Muscle layer of colon (tissue), 2 donors: ENCODE measurements around the gene C11orf97.

Experiments
- H3K27ac ChIP-seq: one replicate; pipeline ENCODE4 v1.7.0; 2013; ENCODE audit warnings: low read depth, mild to moderate bottlenecking, low read length, moderate library complexity
- H3K27me3 ChIP-seq, 2 donors: one replicate each; pipeline ENCODE4 v1.7.0; 2013; ENCODE audit warnings: low read length in 2 of 2, mild to moderate bottlenecking in 2 of 2; ENCODE audit not compliant: insufficient read depth in 2 of 2, control insufficient read depth in 1 of 2
- H3K36me3 ChIP-seq: one replicate; pipeline ENCODE4 v1.7.0; 2013; ENCODE audit warnings: mild to moderate bottlenecking, low read length; ENCODE audit not compliant: insufficient read depth
- H3K4me1 ChIP-seq: one replicate; pipeline ENCODE4 v1.7.0; 2013; ENCODE audit warnings: mild to moderate bottlenecking, low read length; ENCODE audit not compliant: insufficient read depth
- H3K4me3 ChIP-seq, 2 donors: one replicate each; pipeline ENCODE4 v1.7.0; 2013; ENCODE audit warnings: low read length in 2 of 2, low read depth in 1 of 2, mild to moderate bottlenecking in 1 of 2, moderate library complexity in 1 of 2
- H3K9ac ChIP-seq: one replicate; pipeline ENCODE4 v1.7.0; 2013; ENCODE audit warnings: low read length
- H3K9me3 ChIP-seq: one replicate; pipeline ENCODE4 v1.7.0; 2013; ENCODE audit warnings: mild to moderate bottlenecking, low read length
- donor health status: abdominal sarcoma.
- donor health status: Adenocarcinoma of cecum.

C11orf97 gene

DNA sequence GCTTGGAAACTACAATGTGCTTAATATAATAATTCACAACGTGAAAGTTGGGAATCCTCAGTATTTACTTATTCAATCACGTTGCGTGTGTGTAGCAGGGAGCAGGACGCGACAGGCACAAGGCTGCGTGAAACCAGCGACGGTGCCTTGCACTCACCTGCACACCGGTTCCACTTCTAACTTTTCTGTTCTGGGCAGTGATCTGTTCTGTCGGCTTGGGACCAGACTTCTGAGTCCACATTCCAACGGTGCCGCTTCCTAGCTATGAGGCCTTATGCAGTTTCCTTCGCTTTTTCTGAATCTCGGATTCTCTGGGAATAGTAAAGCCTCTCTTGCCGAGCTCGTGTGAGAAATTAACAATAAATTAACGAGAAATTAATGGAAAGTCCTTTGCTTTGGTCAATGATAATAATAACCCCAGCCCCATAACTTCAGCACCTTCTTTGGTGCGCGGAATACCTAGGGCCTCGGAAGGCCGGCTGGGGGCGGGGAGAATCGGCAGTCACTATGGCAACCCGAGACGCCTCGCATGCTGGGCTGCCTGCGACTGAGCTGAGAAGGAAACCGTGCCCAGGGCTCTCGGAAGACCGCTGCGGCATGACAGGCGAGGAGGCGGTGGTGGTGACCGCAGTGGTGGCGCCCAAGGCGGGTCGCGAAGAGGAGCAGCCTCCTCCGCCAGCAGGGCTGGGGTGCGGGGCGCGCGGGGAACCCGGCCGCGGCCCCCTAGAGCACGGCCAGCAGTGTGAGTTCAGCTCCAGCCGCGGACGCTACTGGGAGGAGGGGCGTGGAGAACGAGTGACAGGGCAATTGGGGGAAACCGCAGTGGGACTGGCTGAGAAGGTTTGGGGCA is at the start of gene C11orf97:
TSS of gene C11orf97 (plus strand) at position 530 of the 850 bp plus-strand sequence. CDS start at position 598, 68 bp downstream.
- no peak within 1 kb of the TSS for H3K9ac ChIP-seq
- H3K9me3 ChIP-seq: no peaks in the 10 kb centered on the region
- H3K27ac ChIP-seq: no peak within 1 kb of the TSS
- peak within 1 kb of the TSS; percentile 48 to 70 for H3K4me3 ChIP-seq
- H3K4me1 ChIP-seq: no peaks in the 10 kb centered on the region
- peaks cover 0 to 5% of the 10 kb centered on the region in 2 donors for H3K27me3 ChIP-seq
- no peaks in the 10 kb centered on the region for H3K36me3 ChIP-seq

- Histone ChIP-seq H3K9ac (no peak overlapping the region), H3K9me3 (no peaks in the 10 kb centered on the region), H3K27me3 (no peaks in the 10 kb centered on the region), H3K4me3 (no peak overlapping the region), H3K36me3 (peaks cover 27% of the 10 kb centered on the region), H3K4me1 (no peaks in the 10 kb centered on the region), H3K27ac (no peak overlapping the region)
These were observed 42.8 kb upstream of the C11orf97 start for GRCh38 chr11:94469416-94469815.

DNA sequence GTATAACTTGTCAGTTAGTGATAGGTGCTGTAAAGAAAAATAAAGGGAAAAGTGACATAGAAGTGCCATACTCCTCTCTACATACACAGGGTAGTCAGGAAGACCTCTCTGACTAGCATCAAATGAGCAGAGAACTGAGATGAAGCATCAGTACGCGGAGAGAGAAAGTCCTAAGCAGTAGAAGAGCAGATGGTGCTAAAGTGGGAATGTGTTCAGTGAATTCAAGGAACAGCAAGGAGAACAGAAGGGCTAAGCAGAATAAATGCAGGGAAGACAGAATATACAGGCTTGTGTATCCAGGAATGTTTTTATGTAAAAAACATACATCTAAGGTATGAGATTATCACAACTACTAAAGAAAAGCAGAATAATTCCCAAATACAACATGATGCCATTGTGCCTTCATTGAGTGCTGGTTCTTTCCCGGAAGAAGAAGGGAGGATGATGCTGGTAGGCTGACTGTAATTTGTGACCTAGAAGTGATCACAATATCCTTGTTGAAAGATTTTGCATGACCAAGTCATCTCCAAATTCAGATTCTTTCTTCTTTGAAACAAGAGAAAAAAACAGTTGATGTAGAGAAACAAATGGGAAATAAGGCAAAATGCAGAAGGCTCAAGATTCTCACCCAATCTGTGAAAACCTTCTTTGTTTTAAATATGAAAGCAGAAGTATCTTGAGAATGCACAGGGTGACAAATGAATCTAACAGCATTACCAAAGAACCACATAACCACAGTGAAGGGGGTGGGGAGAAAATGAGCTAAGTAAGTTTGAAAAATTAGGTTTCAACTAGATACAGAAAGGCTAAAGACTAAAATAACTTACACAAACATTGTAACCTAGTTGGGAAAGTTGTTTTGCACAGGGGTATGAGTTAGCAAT is 39.1 kb upstream of the C11orf97 start:
- no peak overlapping the region for H3K4me3 ChIP-seq
- H3K4me1 ChIP-seq: no peaks in the 10 kb centered on the region
- peaks cover 22% of the 10 kb centered on the region for H3K36me3 ChIP-seq
- H3K27ac ChIP-seq: no peak overlapping the region
- no peak overlapping the region for H3K9ac ChIP-seq
- H3K27me3 ChIP-seq: no peaks in the 10 kb centered on the region
- H3K9me3 ChIP-seq: no peaks in the 10 kb centered on the region

DNA sequence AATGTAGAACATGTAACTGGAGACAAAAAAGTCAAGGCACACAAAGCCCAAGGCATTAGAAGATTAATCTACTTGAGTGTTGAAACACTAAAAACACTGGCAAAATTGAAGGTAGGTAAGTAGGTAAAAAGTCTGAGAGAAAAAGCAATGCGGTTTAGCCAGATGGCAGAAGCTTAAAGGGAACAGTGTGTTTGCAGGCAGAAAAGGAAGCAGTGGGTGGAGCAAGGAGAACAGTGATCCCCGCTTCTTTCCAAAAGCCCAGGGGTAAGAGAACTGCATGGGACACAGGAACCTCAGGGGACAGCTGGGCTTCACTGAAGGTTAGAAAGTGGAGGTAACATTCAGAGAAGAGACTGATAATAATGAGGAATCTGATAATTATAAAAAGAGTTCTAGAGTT is 34.6 kb upstream of the C11orf97 start:
- Histone ChIP-seq H3K4me3 (no peak overlapping the region), H3K27me3 (no peaks in the 10 kb centered on the region), H3K36me3 (peaks cover 23% of the 10 kb centered on the region), H3K9ac (no peak overlapping the region), H3K4me1 (no peaks in the 10 kb centered on the region), H3K9me3 (no peaks in the 10 kb centered on the region), H3K27ac (no peak overlapping the region)

DNA sequence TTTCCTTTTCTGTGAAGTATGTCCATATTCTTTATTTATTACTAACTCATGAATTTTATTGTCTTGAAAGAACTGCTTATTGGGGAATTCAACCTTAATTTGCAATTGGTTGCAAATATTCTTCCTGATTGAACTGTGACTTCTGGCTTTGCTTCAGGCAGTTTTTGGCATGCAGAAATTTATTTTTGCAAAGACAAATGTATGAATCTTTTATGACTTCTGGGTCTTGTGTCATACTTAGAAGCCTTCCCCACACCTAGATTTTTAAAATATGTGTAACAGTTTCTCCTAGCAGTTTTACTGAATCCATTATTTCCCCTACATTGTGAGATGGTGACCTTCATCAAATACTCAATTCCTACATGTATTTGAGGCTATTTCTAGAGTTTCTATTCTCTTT is 30.9 kb upstream of the C11orf97 start:
- Histone ChIP-seq H3K36me3 (peaks cover 21% of the 10 kb centered on the region), H3K9ac (no peak overlapping the region), H3K4me1 (no peaks in the 10 kb centered on the region), H3K9me3 (no peaks in the 10 kb centered on the region), H3K27ac (no peak overlapping the region), H3K27me3 (no peaks in the 10 kb centered on the region), H3K4me3 (no peak overlapping the region)

- peaks cover 31% of the 10 kb centered on the region for H3K36me3 ChIP-seq
- no peaks in the 10 kb centered on the region for H3K27me3 ChIP-seq
- H3K4me1 ChIP-seq: no peaks in the 10 kb centered on the region
- no peak overlapping the region for H3K9ac ChIP-seq
- no peak overlapping the region for H3K27ac ChIP-seq
- H3K4me3 ChIP-seq: no peak overlapping the region
- no peaks in the 10 kb centered on the region for H3K9me3 ChIP-seq
These were observed 26.2 kb upstream of the C11orf97 start for GRCh38 chr11:94486068-94486467.

- H3K27me3 ChIP-seq: no peaks in the 10 kb centered on the region
- peak within 1 kb of the TSS; percentile 95 for H3K9ac ChIP-seq
- peak within 1 kb of the TSS; percentile 80 to 98 for H3K4me3 ChIP-seq
- no peaks in the 10 kb centered on the region for H3K9me3 ChIP-seq
- peak within 1 kb of the TSS; percentile 85 for H3K27ac ChIP-seq
- H3K4me1 ChIP-seq: peaks cover 19% of the 10 kb centered on the region
- H3K36me3 ChIP-seq: peaks cover 30% of the 10 kb centered on the region
These were observed 18.8 kb upstream of the C11orf97 start, which contains the start of the genes ANKRD49 and MRE11 for GRCh38 chr11:94493281-94494125. ANKRD49 (plus strand) TSS chr11:94493984; CDS start chr11:94496694, 2,710 bp downstream. MRE11 (minus strand) TSS chr11:94493844; CDS start chr11:94492801, 1,043 bp downstream.

DNA sequence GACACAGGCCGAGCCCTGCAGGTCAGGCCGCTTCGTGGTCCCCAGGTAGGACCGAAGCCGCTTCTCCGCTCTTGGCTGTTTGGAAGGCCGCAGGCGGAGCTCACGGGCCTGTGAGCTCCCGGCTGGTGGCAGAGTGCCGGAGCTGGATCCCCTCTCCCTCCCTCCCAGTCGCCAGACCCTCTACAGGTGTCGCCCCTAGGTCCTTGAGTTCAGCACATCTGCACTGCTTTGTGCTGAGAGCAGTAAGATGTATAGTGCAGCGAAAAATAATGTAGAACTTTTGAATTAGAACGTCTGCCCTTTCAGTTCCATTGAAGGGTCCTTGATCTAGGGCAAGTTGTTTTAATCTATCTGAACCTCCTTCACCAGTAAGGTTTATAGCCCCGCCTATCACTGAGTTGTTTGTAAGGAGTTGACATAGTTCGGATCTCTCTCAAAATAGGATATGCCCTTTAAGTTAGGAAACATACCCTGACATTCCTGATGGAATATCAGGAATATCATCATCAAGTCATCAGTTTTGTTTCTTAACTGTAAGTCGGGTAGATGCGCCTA is 18.1 kb upstream of the C11orf97 start:
- peaks cover 31% of the 10 kb centered on the region for H3K36me3 ChIP-seq
- peaks cover 19% of the 10 kb centered on the region for H3K4me1 ChIP-seq
- H3K9ac ChIP-seq: peak overlapping the region; percentile 95
- no peaks in the 10 kb centered on the region for H3K27me3 ChIP-seq
- H3K27ac ChIP-seq: peak overlapping the region; percentile 85
- peak overlapping the region; percentile 80 to 98 for H3K4me3 ChIP-seq
- no peaks in the 10 kb centered on the region for H3K9me3 ChIP-seq

DNA sequence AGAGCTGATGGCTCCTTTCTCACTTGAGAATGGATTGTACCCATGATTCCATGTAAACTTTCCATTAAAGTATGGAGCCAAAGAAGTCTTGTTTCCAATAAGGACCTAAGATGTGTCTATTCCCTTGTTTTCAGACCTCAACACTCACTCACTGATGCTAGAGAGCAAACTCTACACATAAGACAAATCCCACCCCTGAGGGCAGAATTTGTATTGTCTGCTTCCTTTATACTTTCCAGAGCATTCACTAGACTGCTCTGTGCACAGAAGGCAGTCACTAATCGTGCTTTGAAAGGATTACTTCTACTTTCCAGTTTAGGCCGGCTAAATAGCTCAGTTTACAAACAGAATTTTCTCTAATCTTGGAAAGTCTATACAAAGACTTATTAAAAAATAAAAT is 12.1 kb upstream of the C11orf97 start:
- Histone ChIP-seq H3K9ac (no peak overlapping the region), H3K4me3 (no peak overlapping the region), H3K27ac (no peak overlapping the region), H3K9me3 (no peaks in the 10 kb centered on the region), H3K4me1 (peaks cover 2% of the 10 kb centered on the region), H3K27me3 (no peaks in the 10 kb centered on the region), H3K36me3 (peaks cover 33% of the 10 kb centered on the region)

DNA sequence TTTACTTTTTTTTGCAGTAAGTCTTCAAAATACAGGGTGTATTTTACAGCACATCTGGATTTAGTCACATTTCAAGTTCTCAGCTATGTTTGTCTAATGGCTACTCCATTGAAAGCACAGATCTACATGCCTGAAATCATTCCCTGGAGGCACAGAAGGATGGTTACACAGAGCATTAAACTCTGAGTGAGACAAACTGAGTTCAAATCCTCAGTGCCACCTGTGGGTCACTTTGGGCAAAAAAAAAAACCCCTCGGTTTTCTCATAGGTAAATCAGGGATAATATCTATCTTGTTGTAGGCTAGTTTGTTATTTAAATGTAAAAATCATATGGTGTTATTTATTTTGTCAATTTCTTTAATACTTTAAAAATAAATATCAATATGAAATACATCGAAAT is 10.7 kb upstream of the C11orf97 start:
- peaks cover 32% of the 10 kb centered on the region for H3K36me3 ChIP-seq
- H3K9ac ChIP-seq: no peak overlapping the region
- H3K9me3 ChIP-seq: no peaks in the 10 kb centered on the region
- no peak overlapping the region for H3K4me3 ChIP-seq
- no peak overlapping the region for H3K27ac ChIP-seq
- H3K4me1 ChIP-seq: no peaks in the 10 kb centered on the region
- no peaks in the 10 kb centered on the region for H3K27me3 ChIP-seq
